COR-L47 (cell line): ENCODE data around the gene P2RX3.

Experiments
- DNase-seq: peaks from one replicate; lab custom pipeline; 2025; lab: John Stamatoyannopoulos, UW

The P2RX3 gene

DNA sequence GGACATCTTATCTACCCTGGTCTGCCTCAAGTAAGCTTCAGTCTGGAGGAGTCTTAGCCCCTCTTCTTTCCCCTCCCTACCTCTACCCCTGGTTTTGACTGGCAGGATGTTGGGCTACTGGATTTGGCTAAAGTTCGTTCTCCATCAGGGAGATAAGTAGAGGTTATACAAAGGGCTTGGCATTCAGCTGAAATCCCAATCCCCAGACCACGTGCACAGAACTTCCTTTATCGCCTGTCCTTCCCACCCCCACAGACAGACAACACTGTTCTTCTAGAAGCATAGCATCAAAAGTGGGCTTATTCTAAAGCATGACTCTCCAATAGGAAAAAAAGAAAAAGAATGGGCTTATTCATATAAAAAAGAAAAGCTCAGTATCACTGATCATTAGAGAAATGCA is 35.0 kb downstream of the P2RX3 start:
- DNase-seq = no peak

DNA sequence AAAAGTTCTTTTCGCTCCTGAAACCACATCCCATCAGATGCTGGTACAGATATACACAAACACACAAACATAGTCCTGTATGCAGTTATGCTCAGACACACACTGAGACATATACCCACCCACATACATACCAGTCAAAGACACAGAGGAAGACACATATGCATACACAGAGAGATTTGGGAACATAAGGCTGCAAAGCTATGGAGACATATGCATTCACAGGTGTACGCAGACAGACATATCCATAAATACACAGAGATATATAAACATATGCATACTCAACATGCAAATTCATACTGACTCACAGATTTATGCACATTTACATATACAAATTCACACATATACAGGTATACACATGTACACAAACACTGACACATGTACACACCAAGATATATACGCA is 36.8 kb downstream of the P2RX3 start:
- no peak for DNase-seq

DNA sequence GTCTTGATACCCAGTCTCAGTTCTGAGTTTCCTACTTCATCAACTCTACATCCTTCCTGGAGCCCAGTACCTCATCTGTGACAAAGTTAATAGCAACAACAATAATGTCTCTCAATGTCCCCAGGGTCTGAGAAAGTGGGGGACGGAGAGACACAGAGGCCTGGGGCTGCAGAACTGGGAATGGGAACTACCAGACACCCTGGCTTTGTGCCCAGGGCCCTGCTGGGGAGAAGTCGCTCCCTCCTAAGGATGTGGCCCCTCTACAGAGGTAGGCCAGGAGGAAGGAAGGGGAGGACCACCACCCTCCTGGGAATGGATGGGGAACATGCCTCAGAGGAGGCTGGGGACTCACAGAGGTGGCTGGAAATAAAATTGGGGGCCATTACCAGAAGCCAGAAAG is 37.3 kb downstream of the P2RX3 start:
- DNase-seq = no peak

DNA sequence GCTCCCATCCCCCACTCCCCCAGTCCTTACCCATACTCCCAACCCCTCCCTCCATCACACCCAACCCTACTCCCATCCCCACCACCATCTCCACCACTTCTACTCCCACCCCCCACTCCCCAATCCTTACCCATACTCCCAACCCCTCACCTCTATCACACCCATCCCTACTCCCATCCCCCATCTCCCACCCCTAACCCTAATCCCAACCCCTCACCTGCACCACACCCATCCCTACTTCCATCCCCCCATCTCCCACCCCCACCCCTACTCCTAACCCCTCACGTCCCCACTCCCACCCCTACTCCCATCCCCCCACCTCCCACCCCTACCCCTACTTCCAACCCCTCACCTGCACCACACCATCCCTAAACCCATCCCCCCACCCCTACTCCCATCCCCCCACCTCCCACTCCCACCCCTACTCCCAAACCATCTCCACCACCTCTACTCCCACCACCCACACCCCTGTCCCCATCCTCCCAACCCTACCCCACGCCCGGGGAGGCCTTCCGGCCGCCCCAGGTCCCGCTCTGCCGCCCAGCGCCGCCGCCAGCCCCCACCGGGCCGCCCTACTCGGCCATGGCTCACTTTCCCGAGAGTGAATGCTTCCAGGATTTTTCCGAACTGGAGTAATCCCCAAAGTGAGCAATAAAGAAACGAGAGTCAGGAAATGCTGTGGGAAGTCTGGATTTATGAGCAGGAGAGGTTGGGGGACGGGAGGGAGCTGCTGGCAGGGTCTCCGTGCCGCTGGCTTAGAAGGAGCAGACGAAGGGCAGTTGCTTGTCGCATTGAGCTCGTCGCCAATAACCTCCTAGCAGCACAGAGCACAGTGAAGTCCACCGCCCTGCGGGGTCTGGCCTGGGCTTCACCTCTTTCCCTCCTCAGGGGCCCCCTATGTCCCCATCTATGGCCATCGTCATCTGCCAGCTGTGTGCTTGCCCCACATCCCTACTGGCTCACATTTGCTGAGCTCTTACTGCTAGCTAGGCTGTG is 38.2 kb downstream of the P2RX3 start:
- DNase-seq = no peak

DNA sequence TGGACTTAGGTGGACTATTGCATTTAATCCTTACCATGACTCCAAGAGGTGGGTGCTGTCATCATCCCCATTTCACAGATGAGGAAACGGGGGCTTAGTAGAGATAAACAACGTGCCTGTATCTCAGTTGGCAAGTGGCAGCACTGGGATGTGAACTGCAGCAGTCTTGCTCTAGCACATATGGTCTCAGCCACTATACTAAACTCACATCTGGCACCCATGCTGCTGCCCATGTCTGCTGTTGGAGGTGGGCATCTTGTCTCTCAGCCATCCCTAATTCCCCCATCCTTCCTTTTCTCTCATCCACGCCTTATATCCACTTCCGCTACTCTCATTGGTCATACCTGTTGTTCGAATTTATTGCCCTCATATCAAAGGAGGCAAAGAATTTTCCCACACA is 39.0 kb downstream of the P2RX3 start:
- DNase-seq = no peak

DNA sequence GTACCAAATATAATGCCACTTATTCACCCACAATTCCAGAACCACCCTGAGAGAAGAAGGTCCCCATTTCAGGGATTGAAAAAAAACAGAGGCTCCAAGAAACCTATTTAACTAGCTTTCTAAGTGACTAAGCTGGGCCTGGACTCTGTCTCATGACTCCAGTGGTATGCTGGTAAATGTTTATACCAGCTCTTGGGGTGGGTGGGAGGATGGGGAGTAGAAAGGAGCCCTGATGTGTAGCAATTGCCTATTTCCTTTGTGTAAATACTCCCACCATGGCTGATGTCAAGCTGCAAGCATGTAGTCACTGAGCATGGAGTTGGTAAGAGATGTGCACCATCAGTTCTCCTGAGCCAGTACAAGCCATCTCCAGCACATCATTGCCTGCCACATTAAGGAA is 40.0 kb downstream of the P2RX3 start:
- DNase-seq = no peak

DNA sequence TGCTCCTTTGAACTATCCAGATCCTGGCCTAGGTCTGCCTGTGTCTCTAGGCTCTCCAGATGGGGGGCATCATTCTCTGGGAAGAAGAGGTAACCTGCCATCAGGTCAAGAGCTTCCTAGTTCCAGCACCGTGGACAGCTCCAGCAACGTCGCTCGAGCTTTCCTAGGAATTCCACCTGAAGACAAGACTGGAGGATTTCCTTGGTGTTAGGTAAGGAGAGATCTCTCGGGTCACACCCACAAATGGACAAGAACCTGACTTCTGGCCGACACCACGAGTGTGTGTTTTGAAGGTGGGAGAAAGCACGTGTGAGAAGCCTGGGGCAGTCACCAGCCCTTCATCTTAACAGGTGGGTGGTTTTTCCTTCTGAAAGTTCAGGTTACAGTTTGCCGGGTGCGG is 41.6 kb downstream of the P2RX3 start:
- no peak for DNase-seq

DNA sequence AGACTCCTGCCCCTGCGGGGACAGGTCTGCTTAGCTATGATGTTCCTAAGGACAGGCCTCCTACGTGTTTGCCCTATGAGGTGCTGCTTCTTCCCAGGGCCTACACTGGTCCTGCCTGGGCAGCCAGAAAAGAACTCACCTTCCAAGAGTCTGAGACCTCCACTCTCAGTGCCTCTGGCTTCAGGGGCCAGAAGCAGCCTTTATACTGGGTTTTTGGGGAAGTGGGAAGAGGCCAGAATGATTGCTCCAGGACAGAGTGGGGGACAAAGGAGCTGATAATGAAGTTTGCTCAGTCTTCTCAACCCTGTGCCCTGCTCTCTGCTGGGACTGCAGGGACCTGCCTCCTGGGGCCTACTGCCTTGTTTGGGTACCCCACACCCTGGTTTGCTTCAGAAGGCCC is 42.8 kb downstream of the P2RX3 start, which contains the start of gene PRG3:
TSS of gene PRG3 (minus strand) at position 176 of the 400 bp plus-strand sequence. CDS start 442 bp downstream, outside the sequence.
- DNase-seq = no peak

DNA sequence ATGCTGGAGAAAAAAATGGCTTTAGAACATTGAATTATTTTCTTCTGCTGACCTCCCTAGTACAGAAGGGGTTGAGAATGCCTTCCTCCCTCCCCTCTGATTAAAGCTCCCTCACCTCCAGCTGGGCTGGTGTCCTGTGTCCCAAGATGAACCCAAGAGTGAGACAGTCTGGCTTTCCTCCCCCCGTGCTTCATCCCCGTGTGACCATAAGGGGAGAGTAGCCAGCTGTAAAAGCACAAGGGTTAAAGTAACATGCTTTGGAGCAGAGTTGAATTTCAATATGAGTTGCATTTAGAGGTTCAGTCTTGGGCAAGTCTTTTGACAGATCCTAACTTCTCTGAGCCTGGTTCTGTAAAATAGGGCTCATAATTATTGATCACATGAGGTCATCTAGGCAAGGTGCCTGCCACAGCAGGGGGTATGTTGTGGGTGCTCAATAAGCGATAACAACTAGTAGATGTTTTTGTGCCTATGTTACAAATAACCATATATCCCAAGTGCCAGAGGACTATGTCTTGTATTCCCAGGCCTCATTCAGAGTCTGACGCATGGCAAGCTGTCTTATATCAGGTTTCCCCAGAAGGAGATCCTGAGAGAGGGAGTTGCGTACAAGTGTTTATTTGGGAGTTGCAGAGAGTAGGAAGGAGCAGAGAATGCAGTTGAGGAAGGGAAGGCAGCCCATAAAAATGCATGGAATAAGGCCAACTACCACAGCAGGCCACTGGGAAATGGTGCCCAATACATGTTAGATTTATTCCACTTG is 48.2 kb downstream of the P2RX3 start:
- DNase-seq = no peak

DNA sequence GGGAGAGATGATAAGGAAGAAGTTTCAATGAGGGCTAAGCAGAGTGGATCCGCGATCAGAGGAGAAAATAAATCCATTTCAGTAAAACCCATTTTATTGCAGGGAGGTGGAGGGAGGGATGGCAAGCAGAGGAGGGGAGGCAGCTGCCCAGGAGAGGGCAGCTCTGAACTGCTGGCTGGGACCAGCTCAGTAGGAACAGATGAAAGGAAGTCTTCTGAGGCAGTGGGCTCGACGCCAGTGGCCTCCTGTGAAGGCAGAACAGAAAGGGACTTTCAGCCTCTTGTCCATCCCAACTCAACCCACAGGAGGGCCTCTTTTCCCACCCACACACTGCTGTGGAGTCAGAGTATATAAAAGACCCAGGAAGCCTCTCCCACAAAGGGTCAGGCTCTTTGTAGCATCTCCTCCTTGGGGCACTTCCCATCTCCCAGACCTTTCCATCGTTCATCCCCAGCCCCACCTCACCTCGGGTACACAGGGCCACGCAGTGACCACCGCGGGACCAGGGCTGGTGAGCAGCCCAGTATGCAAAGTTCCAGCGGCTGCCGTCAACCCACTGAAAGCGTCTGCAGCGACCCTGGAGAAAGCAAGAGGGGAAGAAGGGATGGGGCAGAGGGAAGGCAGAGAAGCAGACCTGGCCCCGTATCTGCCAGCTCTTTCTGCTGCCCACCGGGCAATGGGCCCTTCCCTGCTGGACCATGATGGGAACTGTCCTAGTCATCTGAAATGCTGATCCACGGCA is 49.3 kb downstream of the P2RX3 start:
- peak; percentile 7 for DNase-seq

DNA sequence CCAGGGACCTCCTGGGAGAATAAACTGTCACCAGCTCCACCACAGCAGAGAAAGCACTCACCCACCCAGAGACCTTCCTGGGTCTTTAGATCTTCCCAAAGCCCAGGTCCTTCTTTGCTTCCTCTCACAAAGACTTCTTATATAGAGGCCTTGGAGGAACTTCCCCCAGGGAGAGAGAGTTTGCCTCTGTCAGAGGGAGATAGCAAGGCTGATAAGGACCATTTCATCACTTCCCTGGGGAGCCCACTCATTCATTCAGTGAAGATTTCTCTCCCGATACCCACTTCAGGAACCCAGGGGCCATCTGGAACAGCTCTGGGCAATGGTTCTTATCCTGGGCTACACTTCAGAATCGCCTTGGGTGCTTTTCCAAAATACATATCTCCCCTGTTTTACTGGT is 52.4 kb downstream of the P2RX3 start, which contains the start of gene PRG2:
TSS of gene PRG2 (minus strand) at position 116 of the 400 bp plus-strand sequence. CDS start 706 bp downstream, outside the sequence.
- DNase-seq = no peak

DNA sequence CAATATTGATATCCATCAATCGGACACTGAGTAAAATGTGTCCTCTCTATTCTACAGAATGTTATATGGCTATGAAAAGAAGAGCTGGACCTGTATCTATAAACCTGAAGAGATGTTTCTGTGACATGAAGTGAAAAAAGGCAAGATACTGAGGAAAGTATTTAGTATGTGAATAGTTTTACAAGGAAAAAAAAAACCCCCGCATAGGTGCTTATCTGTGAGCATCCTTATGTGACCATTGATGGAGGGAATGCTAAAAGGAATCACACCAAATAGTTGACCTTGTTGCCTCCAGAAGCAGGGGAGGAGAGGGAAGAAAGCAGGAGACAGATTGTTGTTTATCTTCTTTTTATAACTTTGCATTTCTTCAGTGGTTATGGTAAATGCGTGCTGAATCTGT is 53.0 kb downstream of the P2RX3 start:
- DNase-seq = no peak

DNA sequence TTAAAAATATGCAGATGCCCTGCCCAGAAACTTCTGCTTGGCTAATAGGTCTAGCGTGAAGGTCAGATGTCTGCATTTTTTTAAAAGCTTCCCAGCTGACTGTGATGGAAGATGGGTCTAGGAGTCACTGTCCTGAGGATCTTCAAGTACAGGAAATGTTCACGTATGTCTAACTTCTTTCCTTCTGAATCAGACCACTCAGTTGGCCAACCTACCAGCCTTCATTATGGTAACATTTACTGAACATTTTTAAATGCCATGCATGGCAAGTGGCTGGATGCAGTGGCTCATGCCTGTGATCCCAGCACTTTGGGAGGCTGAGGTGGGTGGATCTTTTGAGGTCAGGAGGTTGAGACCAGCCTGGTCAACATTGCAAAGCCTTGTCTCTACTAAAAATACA is 53.4 kb downstream of the P2RX3 start:
- no peak for DNase-seq

DNA sequence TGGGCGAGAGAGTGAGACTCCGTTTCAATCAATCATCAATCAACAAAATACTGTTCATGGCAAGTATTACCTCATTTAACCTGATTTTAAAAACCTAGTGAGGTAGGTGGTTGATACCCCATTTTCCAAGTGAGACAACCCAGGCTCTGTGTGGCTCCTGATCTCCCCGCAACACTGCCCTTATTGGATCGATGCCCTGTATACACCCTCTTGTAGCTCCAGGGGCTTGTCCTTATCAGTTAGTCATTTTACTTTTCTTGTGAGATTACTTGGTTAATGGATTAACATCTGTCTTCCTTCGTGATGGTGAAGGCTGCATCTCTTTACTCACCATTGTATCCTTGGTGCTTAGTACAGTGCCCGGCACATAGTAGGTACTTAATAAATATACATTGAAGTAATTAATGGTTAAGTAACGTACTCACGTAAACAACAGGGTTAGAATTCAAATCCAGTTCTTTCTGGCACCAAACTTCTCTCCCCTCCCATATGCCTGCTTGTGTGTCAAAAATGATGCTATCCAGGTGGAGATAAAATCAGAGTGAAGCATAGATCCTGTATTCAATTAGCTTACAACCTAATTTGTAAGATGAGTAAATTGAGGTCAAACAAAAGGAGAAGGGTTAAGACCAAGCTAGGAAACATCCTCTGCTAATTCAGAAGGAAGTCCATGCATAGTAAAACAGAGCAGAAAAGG is 54.1 kb downstream of the P2RX3 start:
- DNase-seq = no peak

DNA sequence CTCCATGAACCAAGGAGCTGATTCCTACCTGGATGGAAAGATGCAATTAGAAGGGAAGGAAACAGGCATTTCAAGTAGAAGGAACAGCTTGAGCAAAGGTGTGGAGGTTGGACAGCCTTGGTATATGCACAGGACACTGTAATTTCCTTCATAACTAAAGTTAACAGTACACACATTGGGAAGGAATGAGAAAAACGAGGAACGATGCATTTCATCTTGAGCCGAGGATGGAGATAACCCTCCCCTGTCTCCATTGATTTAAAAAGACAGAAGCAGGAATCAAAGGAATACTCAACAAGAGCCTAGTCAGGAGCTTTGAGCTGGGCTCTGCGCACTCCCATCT is 54.6 kb downstream of the P2RX3 start:
- DNase-seq = no peak

DNA sequence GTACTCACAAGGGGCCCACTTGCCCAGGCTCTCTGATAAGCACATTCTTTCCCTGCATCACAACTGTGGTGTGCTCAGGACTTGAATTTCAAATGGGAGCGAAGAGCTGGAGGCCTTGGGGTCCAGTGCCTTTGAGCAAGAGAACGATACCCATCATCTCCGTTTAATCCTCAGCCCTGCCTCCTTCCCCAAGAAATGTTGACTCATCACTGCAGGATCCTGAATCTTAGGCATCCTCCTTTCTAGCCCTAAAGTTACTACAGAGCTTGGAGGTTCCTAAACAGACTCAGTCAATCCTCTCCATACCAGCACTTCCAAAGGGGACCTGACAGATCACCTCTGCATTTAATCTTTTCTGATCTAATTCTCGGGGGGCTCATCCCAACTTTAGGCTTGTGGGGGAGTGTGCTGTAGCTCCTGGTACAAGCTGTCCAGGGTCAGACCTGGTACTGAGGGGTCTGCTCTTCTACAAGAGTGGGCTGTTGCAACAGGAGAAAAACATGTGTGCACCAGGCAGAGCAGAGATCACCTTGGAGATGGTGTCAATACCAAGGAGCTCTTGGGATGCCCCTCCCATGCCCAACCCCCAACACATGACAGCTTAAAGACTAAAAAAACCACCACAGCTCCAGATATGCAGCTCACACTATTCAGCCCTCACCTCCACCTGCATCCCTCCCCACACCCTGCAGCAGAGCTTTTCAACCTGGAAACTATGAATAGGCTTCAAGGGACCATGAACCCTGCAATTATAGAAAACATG is 56.2 kb downstream of the P2RX3 start:
- DNase-seq = no peak

DNA sequence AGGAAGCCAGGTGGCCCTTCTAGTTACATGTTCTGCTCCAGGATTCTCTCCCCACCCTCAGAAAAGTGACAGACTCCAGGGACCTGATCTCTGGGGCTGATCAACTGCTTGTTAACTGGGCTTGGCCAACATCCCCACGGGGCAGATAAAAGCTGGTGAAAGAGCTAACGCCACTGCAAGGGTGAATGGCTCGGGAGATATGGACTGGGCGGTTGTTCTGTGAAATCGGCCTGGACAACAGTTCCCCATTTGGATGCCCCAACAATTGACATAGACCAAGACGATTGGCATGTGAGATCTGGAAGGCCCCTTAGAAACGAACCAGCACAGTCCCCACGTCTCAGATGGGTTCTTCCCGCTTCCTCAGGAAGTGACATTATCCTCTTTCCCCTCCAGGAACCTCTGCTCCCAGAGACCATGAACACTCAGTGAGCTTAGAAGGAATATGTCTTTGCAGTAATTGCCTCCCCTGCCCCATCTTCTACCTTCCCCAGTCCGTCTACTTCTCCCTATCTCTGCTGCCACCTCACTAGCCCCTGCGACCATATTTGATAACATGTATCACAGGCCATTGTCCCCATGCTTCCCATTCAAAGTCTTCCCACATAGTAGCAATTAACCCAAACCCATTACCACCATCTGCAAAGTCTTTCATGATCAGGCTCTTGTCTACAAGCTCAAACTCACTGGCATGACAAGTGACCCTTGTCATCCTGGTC is 57.9 kb downstream of the P2RX3 start:
- no peak for DNase-seq

DNA sequence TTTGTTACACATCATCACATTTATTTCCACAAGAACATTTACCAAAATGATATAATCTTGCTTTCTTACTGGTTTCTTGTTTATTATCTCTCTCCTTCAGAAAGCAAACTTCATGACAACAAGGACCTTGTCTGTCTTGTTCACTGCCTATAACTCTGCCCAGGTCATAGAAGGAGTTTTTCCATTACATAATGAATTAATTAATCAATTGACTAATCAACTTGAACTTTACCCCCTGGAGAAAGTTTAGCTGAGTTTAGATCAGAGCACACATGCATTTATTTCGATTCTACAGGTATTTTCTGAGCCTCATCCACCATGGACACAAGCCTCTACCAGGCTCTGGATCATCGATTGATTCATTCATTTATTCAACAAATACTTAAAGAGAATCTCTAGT is 58.6 kb downstream of the P2RX3 start:
- no peak for DNase-seq

DNA sequence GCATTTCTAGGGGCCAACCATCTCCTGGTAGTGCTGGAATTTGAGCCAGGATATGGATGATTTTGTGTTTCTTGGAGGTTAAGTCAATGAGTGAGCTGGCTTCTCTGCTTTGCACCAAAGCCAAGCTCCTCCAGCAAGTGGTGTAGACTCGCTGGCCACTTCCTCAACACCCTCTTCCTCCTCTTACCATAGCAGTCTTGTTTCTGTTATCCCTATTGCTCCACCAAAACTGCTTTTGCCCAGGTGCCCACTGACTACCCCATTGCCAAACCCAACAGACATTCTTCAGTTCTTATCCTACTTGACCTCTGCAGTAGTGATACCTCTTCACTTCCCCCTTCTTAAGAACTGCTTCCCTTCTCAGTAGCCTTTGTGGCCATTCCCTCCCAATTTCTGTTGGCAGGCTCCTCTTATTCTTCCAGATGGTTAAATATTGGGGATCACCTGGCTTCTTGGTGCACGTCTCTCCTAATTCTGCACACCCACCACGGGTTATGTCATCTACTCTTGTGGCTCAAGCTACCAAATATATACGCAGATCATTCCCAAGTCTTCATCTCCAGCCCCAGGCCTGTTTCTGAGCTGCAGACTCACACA is 59.3 kb downstream of the P2RX3 start:
- DNase-seq = no peak

DNA sequence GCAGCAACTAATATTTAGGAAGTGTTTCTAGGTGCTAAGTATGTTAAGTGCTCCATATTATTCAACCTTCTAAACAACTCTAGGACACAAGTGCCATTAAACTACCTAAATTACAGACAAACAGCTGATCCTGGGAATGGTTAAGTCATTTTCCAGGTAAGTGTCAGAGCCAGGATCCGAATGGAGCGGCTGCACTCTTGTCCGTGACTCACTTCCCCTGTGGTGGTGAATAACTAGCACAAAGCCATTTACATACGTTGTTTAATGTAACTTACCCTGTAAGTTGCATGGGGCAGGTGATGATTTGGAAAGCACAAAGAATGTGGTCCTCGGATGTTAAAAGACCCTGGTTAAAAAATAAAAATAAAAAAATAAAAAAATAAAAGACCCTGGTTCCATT is 61.1 kb downstream of the P2RX3 start:
- DNase-seq = no peak
